GM12874 (cell line): ENCODE results near the gene ADGRV1.

Experiments used
- TF ChIP-seq, protein P1 (sequence below): IDR thresholded peaks from 2 replicates; pipeline ENCODE4 v1.5.1; 2011; ENCODE audit warnings: low read depth, mild to moderate bottlenecking, control low read depth, low read length, moderate library complexity; ENCODE audit not compliant: insufficient read depth

ADGRV1 gene

DNA sequence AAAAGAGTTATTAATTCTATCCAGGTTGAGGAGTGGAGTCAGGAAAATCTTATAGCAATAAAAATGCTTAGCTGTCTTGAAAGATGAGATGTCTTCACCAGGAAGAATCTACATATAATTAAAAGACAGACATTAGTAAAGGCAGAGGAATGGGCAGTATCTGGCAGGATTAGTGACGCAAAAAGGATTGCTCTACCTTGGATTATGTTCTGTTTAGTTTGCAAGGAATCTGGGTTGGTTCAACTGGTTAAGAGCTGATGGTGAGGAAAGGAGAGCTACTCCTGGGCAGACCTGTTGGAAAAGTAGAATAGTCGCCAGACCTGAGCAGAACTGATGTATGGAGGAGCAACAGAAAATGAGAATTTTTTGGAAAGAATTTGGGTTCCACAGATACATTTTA lies 318.5 kb downstream of the ADGRV1 start:
- TF ChIP-seq, protein P1, sequence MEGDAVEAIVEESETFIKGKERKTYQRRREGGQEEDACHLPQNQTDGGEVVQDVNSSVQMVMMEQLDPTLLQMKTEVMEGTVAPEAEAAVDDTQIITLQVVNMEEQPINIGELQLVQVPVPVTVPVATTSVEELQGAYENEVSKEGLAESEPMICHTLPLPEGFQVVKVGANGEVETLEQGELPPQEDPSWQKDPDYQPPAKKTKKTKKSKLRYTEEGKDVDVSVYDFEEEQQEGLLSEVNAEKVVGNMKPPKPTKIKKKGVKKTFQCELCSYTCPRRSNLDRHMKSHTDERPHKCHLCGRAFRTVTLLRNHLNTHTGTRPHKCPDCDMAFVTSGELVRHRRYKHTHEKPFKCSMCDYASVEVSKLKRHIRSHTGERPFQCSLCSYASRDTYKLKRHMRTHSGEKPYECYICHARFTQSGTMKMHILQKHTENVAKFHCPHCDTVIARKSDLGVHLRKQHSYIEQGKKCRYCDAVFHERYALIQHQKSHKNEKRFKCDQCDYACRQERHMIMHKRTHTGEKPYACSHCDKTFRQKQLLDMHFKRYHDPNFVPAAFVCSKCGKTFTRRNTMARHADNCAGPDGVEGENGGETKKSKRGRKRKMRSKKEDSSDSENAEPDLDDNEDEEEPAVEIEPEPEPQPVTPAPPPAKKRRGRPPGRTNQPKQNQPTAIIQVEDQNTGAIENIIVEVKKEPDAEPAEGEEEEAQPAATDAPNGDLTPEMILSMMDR: no peak

DNA sequence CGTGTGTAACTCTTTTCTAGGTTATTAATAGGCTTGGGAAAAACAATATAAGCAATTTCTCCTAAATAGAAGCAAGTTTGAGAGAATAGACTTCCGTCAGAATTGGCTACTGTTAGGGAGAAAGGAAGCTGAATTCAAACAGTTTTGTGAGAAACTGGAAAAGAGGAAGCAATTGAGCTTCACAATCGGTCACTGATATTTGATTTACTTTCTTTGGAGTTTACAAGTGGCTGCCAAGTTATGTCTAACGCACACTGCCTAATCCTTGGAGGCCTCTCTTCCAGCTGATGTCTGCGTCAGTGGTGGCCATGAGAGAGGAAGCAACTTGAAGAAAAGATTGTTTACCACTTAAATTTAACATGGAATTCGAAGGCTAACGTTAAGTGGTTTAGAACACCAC lies 319.5 kb downstream of the ADGRV1 start:
- TF ChIP-seq, protein P1: no peak

DNA sequence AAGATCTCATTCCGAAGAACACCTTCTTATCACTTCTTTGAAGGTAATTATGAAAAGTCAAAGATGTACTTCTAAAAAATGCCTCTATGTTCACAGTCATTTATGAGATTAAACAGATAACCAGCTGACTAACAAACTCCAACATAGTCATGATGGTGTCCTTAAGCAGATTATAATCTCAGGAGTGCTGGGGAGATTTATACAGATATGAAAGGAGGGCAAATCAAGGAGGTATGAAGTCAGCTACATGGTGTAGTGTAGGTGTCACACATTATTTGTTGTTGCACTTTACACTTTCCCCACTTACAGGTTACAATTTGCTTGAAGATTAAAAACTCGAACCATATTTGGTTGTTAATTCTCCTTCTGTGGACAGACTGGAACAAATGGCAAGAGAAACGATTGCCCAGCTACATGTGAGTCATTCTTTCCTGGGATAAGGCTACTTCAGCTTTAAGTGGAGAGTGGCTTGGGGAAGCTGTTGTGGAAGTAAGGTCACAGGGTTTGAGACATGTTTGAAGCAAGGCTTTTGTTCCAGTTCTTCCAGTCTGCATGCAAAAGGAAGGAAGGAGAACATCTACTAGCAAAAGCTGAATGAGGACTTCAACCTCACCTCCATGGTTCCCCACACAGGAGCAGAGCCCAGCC lies 320.1 kb downstream of the ADGRV1 start:
- TF ChIP-seq, protein P1: no peak

DNA sequence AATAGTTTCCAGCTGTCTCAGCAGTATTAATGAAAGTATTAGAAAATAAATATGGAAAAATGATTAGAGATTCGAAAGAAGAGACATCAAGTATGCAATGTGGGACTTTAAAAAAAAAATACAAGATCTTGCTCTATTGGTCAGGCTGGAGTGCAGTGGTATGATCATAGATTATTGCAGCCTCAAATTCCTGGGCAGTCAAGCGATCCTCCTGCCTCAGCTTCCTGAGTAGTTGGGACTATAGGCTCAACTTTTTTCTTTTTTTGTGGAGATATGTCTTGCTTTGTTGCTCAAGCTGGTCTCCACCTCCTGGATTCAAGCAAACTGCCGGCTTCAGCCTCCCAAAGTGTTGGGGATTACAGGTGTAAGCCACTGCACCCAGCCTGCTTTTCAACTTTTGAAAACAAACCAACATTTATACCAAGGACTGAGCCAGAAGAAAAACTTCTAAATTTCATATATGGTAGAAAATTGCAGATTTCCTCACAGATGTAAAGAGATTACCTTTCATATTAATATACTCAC lies 323.1 kb downstream of the ADGRV1 start:
- TF ChIP-seq, protein P1: no peak

DNA sequence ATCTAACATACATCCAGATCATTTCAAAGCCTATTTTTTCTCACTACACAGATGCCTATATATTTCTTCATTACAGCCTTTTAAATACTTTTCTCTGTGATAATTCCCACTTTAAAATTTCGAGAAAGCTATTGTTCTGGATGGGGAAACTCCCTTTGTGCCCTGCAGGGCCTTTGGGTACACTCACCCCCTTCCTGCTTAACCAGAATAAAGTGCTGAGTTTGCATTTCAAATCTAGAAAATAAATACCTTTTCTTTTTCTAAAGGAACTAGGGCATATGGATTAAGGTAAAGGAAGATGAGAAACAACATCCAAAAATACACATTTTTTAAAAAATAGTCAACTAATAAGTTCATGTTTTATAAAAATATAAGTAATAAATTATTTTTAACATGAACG lies 323.9 kb downstream of the ADGRV1 start:
- TF ChIP-seq, protein P1: no peak

DNA sequence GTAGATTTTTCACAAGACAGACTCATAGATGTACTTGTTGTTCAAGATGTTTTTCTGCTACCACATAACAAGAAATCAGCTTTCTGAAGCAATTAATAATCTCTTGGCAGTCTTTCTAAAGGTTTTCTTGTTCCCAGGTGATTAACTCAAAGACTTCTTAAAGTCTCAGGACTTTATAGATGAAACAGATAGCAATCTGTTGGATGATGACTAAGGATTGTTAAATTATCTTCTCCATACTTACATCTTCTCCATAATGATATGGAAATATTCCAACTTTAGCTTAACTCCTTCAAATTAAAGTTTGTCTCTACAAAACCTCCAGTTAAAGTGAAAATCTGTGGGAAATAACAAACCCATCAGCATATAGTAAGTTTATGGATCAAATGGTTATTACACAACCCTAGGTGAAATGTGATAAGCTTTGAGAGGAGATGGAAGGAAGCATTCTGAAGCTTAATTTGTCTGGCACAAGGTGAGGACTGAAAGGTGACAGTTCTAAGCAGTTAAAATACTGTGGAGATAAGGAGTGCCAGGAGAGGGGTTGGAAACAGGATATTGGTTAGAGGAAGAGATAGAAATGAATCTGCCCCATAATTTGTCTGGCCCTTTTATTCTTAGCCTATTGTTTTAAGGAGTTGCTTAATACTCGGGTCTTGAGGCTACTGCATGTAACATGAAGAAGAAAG lies 326.7 kb downstream of the ADGRV1 start:
- TF ChIP-seq, protein P1: no peak

DNA sequence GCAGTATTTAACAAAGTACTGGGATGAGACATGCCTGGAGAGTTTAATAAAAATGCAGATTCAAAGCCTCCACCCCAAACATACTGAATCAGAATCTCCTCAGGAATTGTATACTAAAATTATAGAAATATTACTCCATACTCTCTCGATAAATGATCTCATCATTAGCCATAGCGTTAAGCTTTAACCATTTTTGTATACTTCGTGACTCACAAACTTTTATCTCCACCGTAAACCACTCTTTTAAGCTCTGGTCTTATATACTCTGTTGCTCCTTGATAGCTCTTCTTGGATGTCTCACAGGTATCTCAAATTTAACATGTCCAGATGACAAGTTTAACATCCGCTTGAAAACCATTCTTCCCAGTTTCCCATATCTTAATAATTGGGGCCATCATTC lies 327.8 kb downstream of the ADGRV1 start:
- TF ChIP-seq, protein P1: no peak
